SH-SY5Y (cell line): ENCODE results near the gene KIF1A.

ENCODE experiments used
- GATA2 ChIP-seq: IDR thresholded peaks from 2 replicates; pipeline ENCODE4 v1.6.1; 2011; ENCODE audit warnings: mild to moderate bottlenecking, low read depth, low read length
- GATA3 ChIP-seq: IDR thresholded peaks from 2 replicates; pipeline ENCODE4 v1.6.1; 2011; ENCODE audit warnings: low read depth, mild to moderate bottlenecking, low read length, moderate library complexity

DNA sequence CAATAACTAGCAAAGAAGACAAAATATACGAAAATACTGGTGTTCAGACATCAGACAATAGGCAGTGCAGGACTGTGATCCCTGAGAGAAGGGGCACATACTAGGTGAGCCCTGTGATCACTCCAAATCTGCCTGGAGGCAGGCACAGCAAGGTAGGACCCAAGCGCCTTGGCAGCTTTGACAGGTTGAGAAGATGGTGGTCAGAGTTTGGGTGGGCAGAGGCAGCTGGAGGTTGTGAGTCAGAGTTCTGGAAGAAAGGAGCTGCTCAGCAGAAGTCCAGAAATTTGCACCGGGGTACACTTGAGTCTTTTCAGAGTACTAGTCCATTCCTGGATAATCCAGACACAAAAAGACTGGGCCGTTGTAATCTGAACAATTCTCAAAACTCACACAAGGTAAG lies 14.0 kb downstream of the KIF1A start:
- TF ChIP-seq GATA3: no peak
- TF ChIP-seq GATA2: no peak
